Heart left ventricle (tissue), 13 donors: ENCODE results near the gene GRB7.

ENCODE experiments used
- CTCF ChIP-seq, 12 donors: fragments of 200-600 bp; sonication (generic) in 4 of 12; IDR thresholded peaks; one replicate each; pipeline versions ENCODE4 v1.5.0 to v1.8.0; 2018 to 2022; ENCODE audit warnings: antibody characterized with exemption in 12 of 12, mild to moderate bottlenecking in 5 of 12
- POLR2A ChIP-seq, 2 donors: fragments of 450-650 bp; IDR thresholded peaks; one replicate each; pipeline ENCODE4 v1.6.1; 2017; ENCODE audit warnings: antibody characterized with exemption in 2 of 2, mild to moderate bottlenecking in 2 of 2, moderate library complexity in 2 of 2
- donor health status: ischemic (EF 13 %, LVEDD 7.1; RV severe dilation, severe dysfunction).
- donor health status: DM: no; HTN: yes; CAD: no.
- donor health status: DM: no; HTN: no; CAD: no.
- donor health status: ischemic (EF 25% LVEDD 6.9; RV normal size, moderate dysfunction).
- donor health status: ischemic (EF 25% LVEDD 5.7; RV mildly dilated, moderate dysfunction).
- donor health status: ischemic (EF 35%, LVEDD 5.7; RV mildly dilated, moderate dysfunction).
- donor health status: nonischemic (EF 11% LVEDD 7.7; RV severe dilation, severe dysfunction).
- donor health status: DM: yes; HTN: yes; CAD: no.
- donor health status: PGD.
- donor health status: ischemic (EF 29% LVEDD 5.4; RV normal size, mild dysfunction).
- donor health status: nonischemic (EF 23%, LVEDD 6.1; RV moderate dilation, normal function).

GRCh38 chr17:39694593-39694992 is 43.1 kb upstream of the GRB7 start:
- no peak for TF ChIP-seq CTCF (IDR thresholded peaks at IDR 0.05)
- no peak for TF ChIP-seq POLR2A (IDR thresholded peaks at IDR 0.05)
